Measurements from ENCODE around the gene TTC21B.

TTC21B gene

DNA sequence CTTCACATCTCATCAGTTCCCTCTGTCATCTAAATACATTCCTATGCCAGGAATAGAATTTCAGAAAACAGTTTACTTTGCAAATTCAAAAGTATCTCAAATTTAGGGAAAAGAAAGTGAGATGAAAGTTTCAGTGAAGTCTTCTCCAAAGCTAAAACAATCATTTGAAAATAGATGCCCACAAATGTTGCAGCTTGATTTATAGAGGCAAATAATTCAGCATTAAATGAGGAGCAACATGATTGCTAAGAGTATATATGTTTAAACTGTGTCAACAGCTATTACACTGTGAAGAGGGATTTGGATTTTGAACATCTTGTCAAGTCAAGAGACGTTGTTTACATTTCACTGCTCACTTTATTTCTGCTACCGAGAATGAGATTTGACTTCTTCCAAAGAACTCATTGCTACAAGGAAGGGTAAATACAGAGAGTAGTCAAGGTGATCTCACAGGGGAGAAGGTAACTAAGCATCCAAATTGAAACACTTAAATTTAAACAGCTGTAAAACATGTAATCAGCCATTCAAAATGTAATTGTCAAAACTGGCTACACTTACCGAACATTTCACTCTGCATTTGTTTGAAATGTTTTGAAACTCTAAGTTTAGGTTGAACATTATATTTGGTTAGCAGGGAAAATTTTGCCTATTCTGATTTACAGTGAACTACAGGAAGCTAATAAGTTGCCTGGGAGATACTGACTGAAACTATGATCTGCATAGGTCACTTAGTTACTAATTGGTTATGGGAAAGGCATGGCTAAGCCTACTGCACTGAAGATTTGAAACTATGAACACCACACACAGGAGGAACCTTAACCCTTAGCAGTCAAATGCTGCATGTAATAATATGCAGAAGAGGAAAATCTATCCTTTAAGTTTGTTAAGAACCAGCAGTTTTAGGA is 126.3 kb downstream of the TTC21B start:
- DNase-seq, result no peak

DNA sequence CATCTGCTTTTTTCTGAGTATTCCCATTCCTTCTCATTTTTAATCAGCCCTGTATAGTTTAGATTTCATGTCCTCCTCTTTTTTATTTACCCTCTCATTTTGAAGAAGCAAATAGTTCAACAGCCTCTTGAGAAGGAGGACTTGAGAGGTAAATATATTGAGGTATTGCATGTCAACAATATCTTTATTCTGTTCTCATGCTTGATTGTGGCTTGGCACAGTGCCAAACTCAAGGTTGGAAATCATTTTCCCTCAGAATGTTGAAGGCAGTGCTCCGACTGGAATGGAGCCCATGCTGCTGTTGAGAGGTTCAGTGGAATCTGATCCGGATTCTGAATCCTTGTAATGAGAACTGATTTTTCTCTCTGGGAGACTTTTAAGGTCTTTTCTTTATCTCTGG is 128.5 kb downstream of the TTC21B start:
- DNase-seq, result no peak
